ENCODE data around the gene RANBP3. TPM values are rescaled to one million over a fixed set of nuclear protein-coding genes. Genes with fewer than 3 reads are reported as not detected.

RANBP3 gene
- total and polyA plus RNA-seq, 2 of the 8 experiments (the other 6 are each of a cell fraction or from before 2014, with no cell fraction given), result 95.4 to 122 TPM

GRCh38 chr19:5911366-5911765 lies 66.6 kb downstream of the RANBP3 start:
- Histone ChIP-seq H3K23me2 (ENCODE audit: low read depth, low read length) (no peaks in the 10 kb centered on the region), H2BK20ac (ENCODE audit: low read length) (no peak overlapping the region), H3K79me2 (ENCODE audit: control insufficient read depth in 1 of 2, insufficient read depth in 2 of 2, low read length in 2 of 2) (no peaks in the 10 kb centered on the region), H3K79me1 (ENCODE audit: low read depth, low read length) (no peaks in the 10 kb centered on the region), H4K8ac (ENCODE audit: extremely low read depth, insufficient read depth, low read length) (no peak overlapping the region), H2BK15ac (ENCODE audit: low read length) (no peak overlapping the region), H3K56ac (replicated peaks; ENCODE audit: insufficient read length, low read depth, low read length) (no peak overlapping the region), H2BK5ac (ENCODE audit: low read depth, low read length) (no peak overlapping the region), H3K9me3 (ENCODE audit: insufficient read depth in 2 of 2, low read depth in 1 of 2, low read length in 1 of 2) (no peaks in the 10 kb centered on the region), H3K23ac (ENCODE audit: insufficient read length) (no peak overlapping the region), H4K5ac (ENCODE audit: insufficient read length, low read depth, low read length) (no peak overlapping the region), H3K4ac (replicated peaks; ENCODE audit: insufficient read length, low read depth, low read length) (no peak overlapping the region), H3K27ac (ENCODE audit: low read depth, low read length) (no peak overlapping the region), H4K20me1 (replicated peaks in 1 of 2; ENCODE audit: control insufficient read depth in 1 of 2, insufficient read depth in 2 of 2, low read length in 2 of 2) (peaks cover 3 to 4% of the 10 kb centered on the region in 2 experiments), H3K14ac (ENCODE audit: insufficient read length) (no peak overlapping the region), H3K27me3 (replicated peaks in 1 of 4; ENCODE audit: control insufficient read depth in 3 of 4, extremely low read depth in 1 of 4, insufficient read depth in 3 of 4, low read length in 3 of 4) (no peaks in the 10 kb centered on the region), H2BK12ac (ENCODE audit: low read depth, low read length) (no peak overlapping the region), H3K9ac (replicated peaks in 1 of 4; ENCODE audit: extremely low read depth in 1 of 4, low read depth in 3 of 4, low read length in 3 of 4) (no peak overlapping the region), H3K4me2 (ENCODE audit: insufficient read depth in 1 of 2, low read depth in 2 of 2, low read length in 2 of 2) (no peak overlapping the region), H3K36me3 (ENCODE audit: control insufficient read depth in 2 of 4, insufficient read depth in 4 of 4, low read length in 3 of 4) (peaks cover 0 to 6% (median 1%) of the 10 kb centered on the region in 4 experiments; a peak in 2 of 8 replicates), H4K91ac (replicated peaks; ENCODE audit: insufficient read length, low read length) (no peak overlapping the region), H2AFZ (ENCODE audit: low read length) (no peak overlapping the region), H2AK5ac (ENCODE audit: low read depth, low read length) (no peak overlapping the region), H3K4me3 (ENCODE audit: extremely low read depth in 1 of 4, insufficient read depth in 2 of 4, low read depth in 3 of 4, low read length in 4 of 4) (no peak overlapping the region), H3K4me1 (replicated peaks in 1 of 4; ENCODE audit: control insufficient read depth in 3 of 4, insufficient read depth in 4 of 4, low read length in 3 of 4) (no peaks in the 10 kb centered on the region), H2BK120ac (replicated peaks; ENCODE audit: low read depth, low read length) (no peak overlapping the region), H3K18ac (ENCODE audit: extremely low read depth, low read length) (no peak overlapping the region)
- DNase-seq (ENCODE audit: low read depth in 1 of 2, low spot score in 2 of 2), result no peak
- ChIA-PET POLR2A (ENCODE audit: partially characterized antibody) (no interaction called here), CTCF (ENCODE audit: partially characterized antibody) (interaction anchor here (1.1 kb wide), 1 partner anchor 107 kb away, joined by 4 read pairs; no protein-coding TSS in a partner anchor)
- TF ChIP-seq KDM4A (IDR thresholded peaks at IDR 0.05; ENCODE audit: low read depth, low read length, severe bottlenecking) (no peak), SUZ12 (IDR thresholded peaks at IDR 0.05; ENCODE audit: low read length) (no peak), TBP (IDR thresholded peaks at IDR 0.05; ENCODE audit: low read depth, low read length) (no peak), SIX5 (IDR thresholded peaks at IDR 0.05; ENCODE audit: low read depth, low read length) (no peak), MAX (IDR thresholded peaks at IDR 0.05) (no peak), POLR2A (IDR thresholded peaks at IDR 0.05; ENCODE audit: control extremely low read depth in 1 of 2, low read depth in 2 of 2, low read length in 2 of 2) (no peak), NANOG (IDR thresholded peaks at IDR 0.05; ENCODE audit: insufficient read depth, low read depth, low read length, poor library complexity, severe bottlenecking) (no peak), GABPA (IDR thresholded peaks at IDR 0.05; ENCODE audit: borderline replicate concordance, insufficient read depth, low read length) (no peak), MAFK (IDR thresholded peaks at IDR 0.05; ENCODE audit: low read depth, low read length) (no peak), BRCA1 (IDR thresholded peaks at IDR 0.05; ENCODE audit: low read depth, low read length) (no peak), EGR1 (IDR thresholded peaks at IDR 0.05; ENCODE audit: borderline replicate concordance, low read depth, low read length) (no peak)
- 100% methylated on average over 1 of the region's 1 CpG; no CpG with 5 or more reads in 1 of the 2 experiments for WGBS, 2 experiments (ENCODE audit: extremely low coverage in 1 of 2, insufficient coverage in 1 of 2, insufficient read length in 1 of 2, insufficient replicate concordance in 2 of 2, low coverage in 1 of 2, low lambda C conversion rate in 2 of 2, missing lambda C conversion rate in 1 of 2)
- no peak for FAIRE-seq

All from H1 (cell line).